Left ventricle myocardium inferior (tissue), 1 donor: ENCODE results near the gene PALM3. TPM values are rescaled to one million over a fixed set of nuclear protein-coding genes. Genes with fewer than 3 reads are reported as not detected.

ENCODE experiments used
- DNase-seq: peaks from one replicate; pipeline ENCODE4 v3.0.0-alpha.2; 2020
- H3K27ac ChIP-seq: fragments of 200-600 bp; replicated peaks from 2 replicates; pipeline ENCODE4 v1.8.0; 2021
- H3K27me3 ChIP-seq: fragments of 200-600 bp; 2 replicates; pipeline ENCODE4 v1.8.0; 2021; ENCODE audit warnings: low read depth
- H3K36me3 ChIP-seq: fragments of 200-600 bp; 2 replicates; pipeline ENCODE4 v1.8.0; 2021
- H3K4me1 ChIP-seq: fragments of 200-600 bp; 2 replicates; pipeline ENCODE4 v1.8.0; 2021
- H3K4me3 ChIP-seq: fragments of 200-600 bp; 2 replicates; pipeline ENCODE4 v1.8.0; 2021; ENCODE audit warnings: mild to moderate bottlenecking, moderate library complexity
- H3K9me3 ChIP-seq: fragments of 200-600 bp; replicated peaks from 2 replicates; pipeline ENCODE4 v1.8.0; 2021
- CTCF ChIP-seq: fragments of 200-600 bp; IDR thresholded peaks from 2 replicates; pipeline ENCODE4 v1.8.0; 2021; ENCODE audit warnings: antibody characterized with exemption, mild to moderate bottlenecking, borderline replicate concordance
- intact Hi-C: fragments of 100-400 bp; cut with micrococcal nuclease; formaldehyde crosslinking; loops from one replicate; pipeline ENCODE4 v1.11.0; 2022
- total RNA-seq: library from RNA; stranded (reverse); fragmentation: NEBNext Ultra II Directional; extraction: Animal tissue kit (Norgen Biotek cat#: 25700); gene quantifications from one replicate; pipeline ENCODE4 v1.2.1, GENCODE V29; 2021
- donor health status: DM: no; HTN: yes; CAD: no; lungs with severe emphysema.

Gene PALM3
- total RNA-seq, 1 donor from 2014 or later, result 0.38 TPM

GRCh38 chr19:14088634-14089411, 26.9 kb upstream of the PALM3 start:
- Histone ChIP-seq H3K4me1 (peaks cover 24% of the 10 kb centered on the region), H3K27ac (peak overlapping the region; percentile 98), H3K36me3 (peaks cover 25% of the 10 kb centered on the region), H3K9me3 (peaks cover 11% of the 10 kb centered on the region), H3K27me3 (no peaks in the 10 kb centered on the region), H3K4me3 (peak overlapping the region; percentile 95)
- intact Hi-C loops, result no loop called here
- no peak for TF ChIP-seq CTCF
- no peak for DNase-seq

- peaks cover 17% of the 10 kb centered on the region for H3K36me3 ChIP-seq
- no peaks in the 10 kb centered on the region for H3K27me3 ChIP-seq
- TF ChIP-seq CTCF, result no peak
- H3K4me3 ChIP-seq, result no peak overlapping the region
- DNase-seq, result no peak
- no peaks in the 10 kb centered on the region for H3K9me3 ChIP-seq
- intact Hi-C loops, result no loop called here
- H3K4me1 ChIP-seq, result peaks cover 31% of the 10 kb centered on the region
- H3K27ac ChIP-seq, result no peak overlapping the region
These were observed 24.2 kb upstream of the PALM3 start for GRCh38 chr19:14086098-14086497.

- H3K27me3 ChIP-seq, result no peaks in the 10 kb centered on the region
- intact Hi-C loops, result no loop called here
- H3K4me3 ChIP-seq, result no peak within 1 kb of the TSS
- no peak within 1 kb of the TSS for H3K27ac ChIP-seq
- TF ChIP-seq CTCF, result no peak
- H3K36me3 ChIP-seq, result peaks cover 17% of the 10 kb centered on the region
- peaks cover 36% of the 10 kb centered on the region for H3K4me1 ChIP-seq
- no peaks in the 10 kb centered on the region for H3K9me3 ChIP-seq
- no peak for DNase-seq
These were observed 23.6 kb upstream of the PALM3 start, which contains the start of gene C19orf67 for GRCh38 chr19:14085309-14085995. Gene C19orf67, minus strand, starts transcription at chr19:14085783. Its CDS starts 156 bp downstream, at chr19:14085627.

GRCh38 chr19:14082675-14082960, 20.7 kb upstream of the PALM3 start:
- peaks cover 2% of the 10 kb centered on the region for H3K36me3 ChIP-seq
- H3K27me3 ChIP-seq, result no peaks in the 10 kb centered on the region
- intact Hi-C loops, result no loop called here
- H3K27ac ChIP-seq, result peak overlapping the region; percentile 94
- no peak for DNase-seq
- peak overlapping the region; percentile 83 for H3K4me3 ChIP-seq
- H3K4me1 ChIP-seq, result peaks cover 28% of the 10 kb centered on the region
- no peaks in the 10 kb centered on the region for H3K9me3 ChIP-seq
- TF ChIP-seq CTCF, result no peak

GRCh38 chr19:14081797-14082674, 20.2 kb upstream of the PALM3 start:
- no peaks in the 10 kb centered on the region for H3K36me3 ChIP-seq
- H3K4me3 ChIP-seq, result peak overlapping the region; percentile 83
- no peak for TF ChIP-seq CTCF
- intact Hi-C loops, result no loop called here
- peak overlapping the region; percentile 94 for H3K27ac ChIP-seq
- DNase-seq, result peak; percentile 45
- no peaks in the 10 kb centered on the region for H3K27me3 ChIP-seq
- peaks cover 28% of the 10 kb centered on the region for H3K4me1 ChIP-seq
- H3K9me3 ChIP-seq, result no peaks in the 10 kb centered on the region
